HEK293T (cell line): ENCODE measurements around the gene C2orf81.

Experiments
- CTCF ChIA-PET: fragments of 350-600 bp; formaldehyde crosslinking; extraction: SDS; loops from one replicate; lab custom pipeline; 2021; ENCODE audit warnings: antibody characterized with exemption, inconsistent platforms; lab: Yijun Ruan, JAX
- POLR2A ChIA-PET: fragments of 350-600 bp; formaldehyde crosslinking; extraction: SDS; loops from one replicate; lab custom pipeline; 2020; ENCODE audit warnings: antibody characterized with exemption, inconsistent platforms; lab: Yijun Ruan, JAX
- DNase-seq: peaks from one replicate; pipeline ENCODE4 v3.0.0; 2012; ENCODE audit warnings: mixed read lengths; ENCODE audit errors: extremely low spot score
- ARNT ChIP-seq: fragments of 450-650 bp; IDR thresholded peaks from 2 replicates; pipeline ENCODE4 v1.6.1; 2017; ENCODE audit warnings: mild to moderate bottlenecking
- BHLHE40 ChIP-seq: fragments of 450-650 bp; IDR thresholded peaks from 2 replicates; pipeline ENCODE4 v1.6.1; 2016; ENCODE audit warnings: mild to moderate bottlenecking, moderate library complexity, borderline replicate concordance
- CTBP1 ChIP-seq: fragments of 450-650 bp; IDR thresholded peaks from 2 replicates; pipeline ENCODE4 v1.6.1; 2016; ENCODE audit warnings: borderline replicate concordance
- ELF4 ChIP-seq: fragments of 450-650 bp; IDR thresholded peaks from 2 replicates; pipeline ENCODE4 v1.6.1; 2017; ENCODE audit warnings: antibody characterized with exemption
- FOXA1 ChIP-seq: fragments of 450-650 bp; IDR thresholded peaks from 2 replicates; pipeline ENCODE4 v1.6.1; 2016; ENCODE audit warnings: mild to moderate bottlenecking
- FOXK2 ChIP-seq: fragments of 450-650 bp; IDR thresholded peaks from 2 replicates; pipeline ENCODE4 v1.6.1; 2016; ENCODE audit warnings: mild to moderate bottlenecking
- FOXM1 ChIP-seq: fragments of 450-650 bp; IDR thresholded peaks from 2 replicates; pipeline ENCODE4 v1.6.1; 2017; ENCODE audit warnings: mild to moderate bottlenecking, borderline replicate concordance
- HDGF ChIP-seq: fragments of 450-650 bp; IDR thresholded peaks from 2 replicates; pipeline ENCODE4 v1.6.1; 2017; ENCODE audit warnings: antibody characterized with exemption, borderline replicate concordance
- L3MBTL2 ChIP-seq: fragments of 450-650 bp; conservative IDR thresholded peaks from 2 replicates; pipeline ENCODE4 v1.6.1; 2016; ENCODE audit warnings: mild to moderate bottlenecking
- LEF1 ChIP-seq: fragments of 450-650 bp; IDR thresholded peaks from 2 replicates; pipeline ENCODE4 v1.6.1; 2017; ENCODE audit warnings: mild to moderate bottlenecking, borderline replicate concordance
- NFRKB ChIP-seq: fragments of 450-650 bp; IDR thresholded peaks from 2 replicates; pipeline ENCODE4 v1.6.1; 2016; ENCODE audit warnings: mild to moderate bottlenecking, moderate library complexity
- PKNOX1 ChIP-seq: fragments of 450-650 bp; IDR thresholded peaks from 2 replicates; pipeline ENCODE4 v1.6.1; 2016
- SP1 ChIP-seq: fragments of 450-650 bp; IDR thresholded peaks from 2 replicates; pipeline ENCODE4 v1.6.1; 2017
- SUZ12 ChIP-seq: fragments of 450-650 bp; IDR thresholded peaks from 2 replicates; pipeline ENCODE4 v1.6.1; 2016; ENCODE audit warnings: mild to moderate bottlenecking
- TARDBP ChIP-seq: fragments of 450-650 bp; IDR thresholded peaks from 2 replicates; pipeline ENCODE4 v1.6.1; 2016
- ZNF384 ChIP-seq: fragments of 450-650 bp; IDR thresholded peaks from 2 replicates; pipeline ENCODE4 v1.6.1; 2016

Gene C2orf81

GRCh38 chr2:74369976-74370375, 51.4 kb downstream of the C2orf81 start:
- POLR2A ChIA-PET: interaction anchor here (2.0 kb wide), 1 partner anchor 21 kb away, joined by 9 read pairs; no protein-coding TSS in a partner anchor
- no peak for DNase-seq
- no peak for TF ChIP-seq ELF4
- TF ChIP-seq BHLHE40: no peak
- TF ChIP-seq LEF1: no peak
- TF ChIP-seq FOXK2: no peak
- TF ChIP-seq NFRKB: no peak
- TF ChIP-seq FOXM1: no peak
- TF ChIP-seq TARDBP: no peak
- no peak for TF ChIP-seq SUZ12
- no peak for TF ChIP-seq FOXA1
- TF ChIP-seq ZNF384: no peak
- no peak for TF ChIP-seq ARNT
- TF ChIP-seq PKNOX1: no peak
- CTCF ChIA-PET: no interaction called here

- CTCF ChIA-PET: no interaction called here
- POLR2A ChIA-PET: interaction anchor here (2.0 kb wide), 1 partner anchor 23 kb away, joined by 9 read pairs; no protein-coding TSS in a partner anchor
- no peak for DNase-seq
- TF ChIP-seq BHLHE40: no peak
- TF ChIP-seq HDGF: no peak
- TF ChIP-seq NFRKB: no peak
- TF ChIP-seq LEF1: no peak
- no peak for TF ChIP-seq SUZ12
- TF ChIP-seq SP1: no peak
- TF ChIP-seq FOXK2: no peak
- TF ChIP-seq ZNF384: no peak
- no peak for TF ChIP-seq ELF4
- no peak for TF ChIP-seq FOXM1
- no peak for TF ChIP-seq PKNOX1
- TF ChIP-seq ARNT: no peak
- TF ChIP-seq L3MBTL2: no peak
- TF ChIP-seq FOXA1: no peak
- TF ChIP-seq CTBP1: no peak
- TF ChIP-seq TARDBP: no peak
Observed at GRCh38 chr2:74368499-74368898, 52.9 kb downstream of the C2orf81 start.

GRCh38 chr2:74367789-74368188, 53.6 kb downstream of the C2orf81 start:
- ChIA-PET POLR2A (no interaction called here), CTCF (no interaction called here)
- TF ChIP-seq ELF4 (no peak), TARDBP (no peak), ZNF384 (no peak), FOXM1 (no peak), PKNOX1 (no peak), SP1 (no peak), NFRKB (no peak), BHLHE40 (no peak), HDGF (no peak), CTBP1 (no peak)
- no peak for DNase-seq

- CTCF ChIA-PET: no interaction called here
- POLR2A ChIA-PET: interaction anchor here (1.6 kb wide), 1 partner anchor 26 kb away, joined by 5 read pairs; no protein-coding TSS in a partner anchor
Observed at GRCh38 chr2:74366036-74366435, 55.4 kb downstream of the C2orf81 start.

GRCh38 chr2:74364533-74365505, 56.6 kb downstream of the C2orf81 start:
- POLR2A ChIA-PET: interaction anchor here (1.6 kb wide), 1 partner anchor 27 kb away, joined by 5 read pairs; no protein-coding TSS in a partner anchor
- DNase-seq: no peak
- TF ChIP-seq SP1 (no peak), CTBP1 (no peak), SUZ12 (no peak), BHLHE40 (no peak), HDGF (no peak), ELF4 (no peak), FOXA1 (no peak)
- CTCF ChIA-PET: no interaction called here

More at GRCh38 chr2:74366036-74366435, 55.4 kb downstream of the C2orf81 start:
- TF ChIP-seq FOXA1: no peak
- no peak for TF ChIP-seq FOXK2
- no peak for TF ChIP-seq TARDBP
- TF ChIP-seq SUZ12: no peak
- TF ChIP-seq CTBP1: no peak
- no peak for TF ChIP-seq LEF1
- no peak for TF ChIP-seq L3MBTL2
- no peak for DNase-seq
